D341Med (cell line): ENCODE measurements around the gene KRTAP4-5.
"Not testable (repeated sequence)": the region's sequence is repeated elsewhere in the genome, so short reads cannot be mapped to it uniquely, and the experiment has no call there.

Source experiments
- DNase-seq: peaks from one replicate; pipeline ENCODE4 v3.0.0; 2012; ENCODE audit warnings: low spot score

KRTAP4-5 gene

DNA sequence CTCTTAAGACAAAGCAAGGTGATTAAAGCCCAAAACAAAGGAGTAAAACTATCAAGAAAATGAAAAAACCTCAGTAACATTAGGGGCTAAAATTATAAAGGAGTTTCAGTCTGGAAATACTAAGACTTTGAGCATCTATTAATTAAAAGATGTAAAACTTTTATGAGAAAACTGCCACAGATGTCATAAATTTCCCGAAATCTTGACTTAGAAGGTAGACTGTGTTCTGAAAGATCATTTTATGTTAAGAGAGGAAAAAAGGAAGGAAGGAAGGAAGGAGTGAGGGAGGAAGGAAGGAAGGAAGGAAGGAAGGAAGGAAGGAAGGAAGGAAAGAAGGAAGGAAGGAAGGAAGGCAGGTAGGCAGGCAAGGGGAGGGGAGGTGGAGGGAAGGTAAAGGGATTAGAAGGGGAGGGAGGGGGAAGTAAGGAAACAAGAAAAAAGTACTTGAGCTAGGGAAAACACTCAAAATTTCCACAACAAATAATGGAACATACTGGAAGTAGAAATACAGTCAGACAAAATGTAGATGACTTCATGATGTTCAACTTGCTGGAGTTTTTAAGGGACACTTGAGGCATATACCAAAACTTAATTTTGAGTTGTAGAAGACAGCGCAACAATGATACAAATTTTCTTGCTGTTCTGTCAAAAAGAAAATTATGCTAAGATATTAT, 2.0 kb downstream of the KRTAP4-5 start:
- no peak for DNase-seq

DNA sequence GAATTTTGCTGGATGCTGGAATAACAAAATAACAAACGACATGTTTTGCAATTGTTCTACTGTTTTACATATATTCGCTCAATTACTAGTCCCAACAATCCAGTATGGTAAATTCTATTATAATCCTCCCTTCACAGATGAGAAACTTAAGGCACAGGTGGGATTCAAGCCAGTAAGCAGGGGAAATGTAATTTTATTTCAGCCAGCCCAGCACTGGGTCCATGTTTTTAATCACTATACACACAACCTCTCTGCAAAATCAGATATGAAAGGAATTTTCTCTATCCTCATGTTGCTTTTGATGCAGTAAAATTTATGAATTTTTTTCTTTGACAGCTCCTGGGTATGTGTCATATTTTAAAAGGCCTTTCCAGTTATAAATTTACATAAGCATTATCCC, 4.4 kb downstream of the KRTAP4-5 start:
- no peak for DNase-seq

GRCh38 chr17:41144846-41145245, 4.8 kb downstream of the KRTAP4-5 start:
- DNase-seq, result no peak

DNA sequence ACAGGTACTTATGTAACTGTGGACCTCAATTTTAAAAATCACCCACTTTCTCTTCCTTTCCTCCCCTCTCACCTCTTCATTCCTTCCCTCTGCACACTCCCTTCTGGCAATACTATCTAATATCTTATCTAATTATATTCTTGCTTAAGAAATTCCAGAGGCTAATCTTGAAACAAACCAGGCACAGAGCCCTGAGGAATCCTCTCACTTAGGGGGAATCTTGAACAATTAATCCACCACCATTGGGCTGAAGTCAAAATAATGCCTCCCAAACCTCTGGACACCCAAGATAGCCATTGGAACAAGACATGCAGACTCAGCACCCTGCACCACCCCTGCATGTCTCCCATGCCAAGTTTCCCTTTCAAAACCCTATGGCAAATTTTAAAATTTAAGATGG, 8.3 kb downstream of the KRTAP4-5 start:
- no peak for DNase-seq

DNA sequence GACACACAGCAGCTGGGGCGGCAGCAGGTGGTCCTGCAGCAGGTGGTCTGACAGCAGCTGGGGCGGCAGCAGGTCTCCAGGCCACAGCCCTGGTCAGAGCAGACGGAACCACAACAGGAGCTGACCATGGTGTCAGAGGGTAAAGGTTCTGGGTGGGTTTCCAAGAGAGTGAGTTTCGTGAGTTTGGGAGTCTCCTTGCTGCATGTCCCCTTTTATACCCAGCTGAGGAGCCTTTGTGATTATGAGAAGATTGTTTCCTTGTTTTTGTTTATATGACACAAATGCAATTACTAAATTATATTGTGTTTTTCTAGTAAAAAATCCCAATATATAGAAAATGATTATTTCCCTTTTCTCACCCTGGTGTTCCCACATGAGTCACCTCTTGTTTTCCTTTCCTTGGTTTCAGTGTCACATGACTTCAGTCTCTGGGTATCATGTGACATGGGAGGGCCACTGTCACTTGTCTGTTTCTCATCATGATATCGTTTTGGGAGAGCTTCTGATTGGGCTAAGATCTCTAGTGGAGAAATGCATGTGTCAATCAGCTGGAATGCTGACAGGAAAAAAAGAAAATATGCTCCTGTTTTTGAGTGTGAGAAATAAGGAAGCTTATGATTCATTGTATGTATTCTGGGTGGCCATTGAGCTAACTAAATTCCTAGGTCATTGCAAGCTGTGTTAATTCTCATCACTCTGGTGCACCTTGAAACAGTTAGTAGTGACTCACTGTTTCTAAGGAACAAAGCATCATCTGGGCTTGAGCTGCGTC, 9.1 kb downstream of the KRTAP4-5 start, which contains the start of gene KRTAP4-6:
TSS of gene KRTAP4-6 (minus strand) at position 185 of the 772 bp plus-strand sequence. CDS start at position 128, 57 bp downstream.
- no peak for DNase-seq

- not testable (repeated sequence) for DNase-seq
Measured at GRCh38 chr17:41139865-41140264, 9.8 kb downstream of the KRTAP4-5 start.

DNA sequence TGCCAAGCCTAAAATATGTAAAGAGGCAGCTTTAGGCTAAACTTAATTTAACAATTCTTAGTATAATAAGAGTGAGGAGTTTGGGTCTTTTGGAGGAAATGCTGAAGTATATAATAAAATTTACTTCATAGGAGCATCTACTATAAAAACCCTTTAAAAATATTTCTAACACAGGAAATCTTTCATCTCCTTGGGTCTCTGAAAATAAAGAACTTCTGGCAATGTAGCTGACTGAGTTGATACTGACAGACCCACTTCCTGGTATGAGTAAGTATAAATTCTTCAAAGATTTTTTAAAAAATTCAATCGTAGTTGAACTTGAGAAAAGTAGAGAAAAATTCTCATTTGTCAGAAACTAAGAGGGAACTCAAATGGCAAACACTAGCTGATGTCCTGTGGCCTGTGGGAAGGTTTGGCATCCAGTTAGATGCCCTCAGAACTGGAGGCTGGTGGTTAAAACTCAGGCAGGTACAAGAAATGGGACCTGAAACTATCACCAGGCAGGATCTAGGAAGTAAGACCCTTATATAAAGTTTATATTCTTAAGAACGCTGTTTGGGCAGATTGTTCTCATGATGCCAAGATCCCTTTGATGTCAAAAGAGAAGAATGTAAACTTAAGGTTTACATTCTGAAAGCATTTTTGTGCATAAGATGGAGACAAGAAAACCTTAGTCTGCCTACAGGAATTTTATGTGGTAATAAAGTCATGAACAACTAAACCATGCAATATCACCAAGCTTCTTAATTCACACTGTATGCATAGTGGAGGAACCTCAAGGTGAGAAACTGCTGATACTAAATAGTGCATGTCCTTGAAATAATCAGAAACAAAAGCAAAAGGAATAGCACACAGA, 15.5 kb downstream of the KRTAP4-5 start:
- no peak for DNase-seq

DNA sequence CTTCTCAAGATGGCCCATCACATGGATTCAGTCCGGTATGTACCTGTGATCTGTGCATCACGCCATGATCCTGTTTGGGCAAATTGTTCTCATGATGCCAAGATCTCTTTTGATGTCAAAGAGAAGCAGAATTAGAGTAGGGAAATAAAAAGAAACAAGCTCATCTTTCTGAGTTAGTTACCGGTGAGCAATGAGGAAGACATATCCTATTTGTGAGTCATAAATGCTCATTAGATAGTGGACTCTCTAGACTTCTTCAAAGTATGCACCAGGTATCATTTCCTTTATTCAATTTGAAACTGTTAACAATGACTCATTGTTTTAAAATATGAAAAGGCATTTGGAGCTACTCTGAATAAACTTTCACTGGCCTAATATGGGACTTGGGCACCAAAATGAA, 17.6 kb downstream of the KRTAP4-5 start:
- no peak for DNase-seq

DNA sequence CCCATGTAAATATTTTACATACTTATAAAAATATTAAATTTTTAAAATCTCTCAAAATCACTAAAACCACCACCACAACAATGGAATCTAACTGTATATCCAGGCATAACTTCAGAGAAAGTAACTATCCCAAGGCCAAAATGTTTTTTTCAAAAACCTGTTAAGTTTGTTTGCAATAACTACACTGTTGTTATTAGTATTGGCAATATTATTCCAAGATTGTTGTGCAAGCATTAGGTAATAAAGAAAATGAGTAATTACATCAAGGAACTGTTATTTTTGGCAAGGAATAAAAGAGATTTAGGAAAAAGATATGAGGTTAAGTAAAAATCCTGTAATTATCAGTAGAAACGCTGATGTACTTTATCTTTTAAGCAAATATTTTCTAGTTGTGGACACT, 22.3 kb downstream of the KRTAP4-5 start:
- no peak for DNase-seq

- no peak for DNase-seq
Measured at GRCh38 chr17:41126412-41126811, 23.2 kb downstream of the KRTAP4-5 start.

GRCh38 chr17:41125064-41125463, 24.6 kb downstream of the KRTAP4-5 start:
- no peak for DNase-seq

- not testable (repeated sequence) for DNase-seq
Measured at GRCh38 chr17:41123991-41124371, 25.6 kb downstream of the KRTAP4-5 start, which contains the start of gene KRTAP4-12. KRTAP4-12 (minus strand) TSS chr17:41124182; CDS start chr17:41124122, 60 bp downstream.

DNA sequence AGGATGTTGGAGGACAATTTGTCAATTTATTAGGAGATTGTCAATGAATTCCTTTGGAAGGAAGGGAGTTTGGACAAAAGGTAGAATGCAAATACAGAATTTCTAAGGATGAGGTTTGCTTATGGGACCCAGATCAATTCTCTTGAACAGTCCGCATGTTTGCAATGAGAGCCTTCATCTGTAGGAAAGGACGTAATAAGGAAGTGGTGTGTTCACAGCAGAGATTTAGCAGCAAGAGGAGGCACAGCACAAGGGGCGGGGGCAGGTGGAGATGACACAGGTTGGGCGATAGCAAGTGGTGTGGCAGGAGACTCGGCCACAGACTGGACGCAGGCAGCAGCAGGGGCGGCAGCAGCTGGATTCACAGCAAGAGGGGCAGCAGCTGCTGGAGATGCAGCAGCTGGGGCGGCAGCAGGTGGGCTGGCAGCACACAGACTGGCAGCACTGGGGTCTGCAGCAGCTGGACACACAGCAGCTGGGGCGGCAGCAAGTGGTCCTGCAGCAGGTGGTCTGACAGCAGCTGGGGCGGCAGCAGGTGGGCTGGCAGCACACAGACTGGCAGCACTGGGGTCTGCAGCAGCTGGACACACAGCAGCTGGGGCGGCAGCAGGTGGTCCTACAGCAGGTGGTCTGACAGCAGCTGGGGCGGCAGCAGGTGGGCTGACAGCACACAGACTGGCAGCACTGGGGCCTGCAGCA, 26.2 kb downstream of the KRTAP4-5 start:
- DNase-seq, result not testable (repeated sequence)

GRCh38 chr17:41121742-41122141, 27.9 kb downstream of the KRTAP4-5 start:
- DNase-seq, result no peak

DNA sequence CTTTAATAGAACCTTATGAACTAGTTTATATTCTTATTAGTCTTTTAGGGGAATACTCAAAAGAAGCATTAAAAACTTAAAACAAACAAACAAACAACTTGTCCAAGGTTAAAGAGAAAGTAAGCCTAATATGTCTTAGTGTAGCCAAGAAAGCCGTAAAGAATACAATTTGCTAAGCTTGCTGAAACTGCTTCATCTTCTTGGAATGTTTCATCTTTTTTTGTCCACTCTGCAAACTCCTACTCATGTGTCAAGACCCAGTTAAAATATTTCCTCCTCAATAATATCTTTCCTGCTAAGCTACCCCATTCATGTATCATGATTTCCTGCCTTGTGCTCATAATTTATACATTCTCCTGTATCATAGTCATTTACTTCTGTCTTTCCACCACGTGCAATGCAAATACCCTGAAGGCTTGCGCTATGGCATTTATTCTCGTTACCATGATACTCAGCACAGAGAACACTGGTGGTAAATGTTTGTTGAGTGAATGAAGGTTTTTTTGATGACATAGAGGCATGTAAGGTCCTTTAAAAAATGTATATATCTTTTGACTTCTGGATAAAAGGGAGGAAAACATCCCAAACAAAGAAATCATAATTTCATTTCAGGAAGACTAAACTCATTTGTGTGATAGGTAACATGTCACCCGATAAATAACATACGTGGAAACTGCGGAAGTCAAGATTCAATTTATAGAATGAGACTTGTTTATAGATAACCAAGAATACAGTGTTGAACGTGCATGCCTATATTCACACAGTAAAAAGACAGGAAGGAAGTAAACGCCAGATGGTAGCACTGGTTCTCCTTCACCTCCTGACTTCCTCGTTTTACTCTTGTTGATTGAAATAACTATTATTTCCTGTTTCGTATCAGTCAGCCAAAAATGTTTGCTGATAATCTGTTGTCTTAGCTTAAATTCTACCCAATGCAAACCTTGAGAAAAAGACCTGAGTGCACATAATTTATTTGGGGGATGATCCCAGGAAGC, 29.6 kb downstream of the KRTAP4-5 start:
- not testable (repeated sequence) for DNase-seq

- DNase-seq, result no peak
Measured at GRCh38 chr17:41118721-41119120, 30.9 kb downstream of the KRTAP4-5 start.

DNA sequence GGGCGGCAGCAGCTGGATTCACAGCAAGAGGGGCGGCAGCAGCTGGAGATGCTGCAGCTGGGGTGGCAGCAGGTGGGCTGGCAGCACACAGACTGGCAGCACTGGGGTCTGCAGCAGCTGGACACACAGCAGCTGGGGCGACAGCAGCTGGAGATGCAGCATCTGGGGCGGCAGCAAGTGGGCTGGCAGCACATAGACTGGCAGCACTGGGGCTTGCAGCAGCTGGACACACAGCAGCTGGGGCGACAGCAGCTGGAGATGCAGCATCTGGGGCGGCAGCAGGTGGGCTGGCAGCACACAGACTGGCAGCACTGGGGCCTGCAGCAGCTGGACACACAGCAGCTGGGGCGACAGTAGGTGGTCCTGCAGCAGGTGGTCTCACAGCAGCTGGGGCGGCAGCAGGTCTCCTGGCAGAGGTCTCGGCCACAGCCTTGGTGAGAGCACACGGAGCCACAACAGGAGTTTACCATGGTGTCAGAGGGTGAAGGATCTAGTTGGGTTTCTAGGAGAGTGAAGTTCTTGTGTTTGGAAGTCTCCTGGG, 31.7 kb downstream of the KRTAP4-5 start, which contains the start of gene KRTAP4-11:
TSS of gene KRTAP4-11 (minus strand) at position 528 of the 541 bp plus-strand sequence. CDS start at position 470, 58 bp downstream.
- not testable (repeated sequence) for DNase-seq

- DNase-seq, result no peak
Measured at GRCh38 chr17:41116297-41116696, 33.3 kb downstream of the KRTAP4-5 start.

DNA sequence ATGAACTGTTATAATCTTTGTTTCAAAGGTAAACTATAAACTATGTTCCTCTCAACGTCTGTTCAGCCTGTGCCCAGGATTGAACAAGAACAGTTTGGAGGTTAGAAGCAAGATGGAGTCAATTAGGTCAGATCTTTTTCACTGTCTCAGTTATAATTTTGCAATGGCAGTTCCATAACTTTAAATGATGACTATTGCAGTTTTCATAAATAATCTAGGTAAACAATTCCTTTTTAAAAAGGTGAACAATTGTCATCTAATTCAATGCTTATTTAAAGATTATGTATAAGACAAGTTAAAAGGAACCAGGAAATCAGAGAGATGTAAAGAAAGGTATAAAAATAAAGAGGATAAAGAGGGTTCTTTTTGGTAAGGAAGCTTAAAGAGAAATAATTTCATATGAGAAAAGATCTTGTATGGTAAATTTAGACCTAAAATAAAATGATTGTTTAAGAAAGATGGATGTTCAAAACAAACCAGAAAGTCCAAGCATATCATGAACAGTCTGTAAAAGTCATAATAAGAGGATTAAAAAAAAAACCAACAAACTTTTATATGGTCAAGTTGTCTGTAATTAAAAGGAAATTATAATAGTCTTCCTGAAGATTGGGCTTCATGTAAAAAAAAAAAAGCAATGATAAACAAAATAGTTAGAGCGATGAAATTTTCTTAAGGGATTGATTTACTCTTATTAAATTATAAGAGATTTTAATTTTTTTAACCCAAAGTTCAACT, 38.3 kb downstream of the KRTAP4-5 start:
- no peak for DNase-seq
